ENCODE data around the gene TSPO2. TPM values are rescaled to one million over a fixed set of nuclear protein-coding genes. Genes with fewer than 3 reads are reported as not detected.
A peak's percentile ranks its signal among the peaks of the same experiment; 100 is the strongest.

Gene TSPO2
- total RNA-seq, 2 donors from 2014 or later = not detected

GRCh38 chr6:41040940-41041536 is 1.2 kb upstream of the TSPO2 start:
- no peak for TF ChIP-seq CTCF (IDR thresholded peaks at IDR 0.05)
- Histone ChIP-seq H3K9ac (ENCODE audit: low read depth in 2 of 2, low read length in 2 of 2) (no peak overlapping the region), H3K36me3 (no peaks in the 10 kb centered on the region), H3K27me3 (no peaks in the 10 kb centered on the region), H3K27ac (peak overlapping the region; percentile 77), H3K4me1 (peaks cover 4% of the 10 kb centered on the region), H3K9me3 (no peaks in the 10 kb centered on the region), H3K4me3 (no peak overlapping the region)
- peak; percentile 40 for DNase-seq
- intact Hi-C loops (cut with DNase I) = no loop called here

GRCh38 chr6:41043151-41043550 is 884 bp downstream of the TSPO2 start:
- no peaks in the 10 kb centered on the region for H3K27me3 ChIP-seq
- no peak for TF ChIP-seq CTCF (IDR thresholded peaks at IDR 0.05)

GRCh38 chr6:41045664-41046063 is 3.4 kb downstream of the TSPO2 start:
- intact Hi-C loops (cut with DNase I) = no loop called here
- Histone ChIP-seq H3K27ac (no peak overlapping the region), H3K9me3 (no peaks in the 10 kb centered on the region), H3K36me3 (no peaks in the 10 kb centered on the region), H3K4me1 (no peaks in the 10 kb centered on the region), H3K27me3 (no peaks in the 10 kb centered on the region), H3K9ac (ENCODE audit: low read depth in 2 of 2, low read length in 2 of 2) (no peak overlapping the region), H3K4me3 (no peak overlapping the region)
- DNase-seq = no peak
- TF ChIP-seq CTCF (IDR thresholded peaks at IDR 0.05) = no peak

More at GRCh38 chr6:41043151-41043550, 884 bp downstream of the TSPO2 start:
- Histone ChIP-seq H3K4me3 (no peak overlapping the region), H3K27ac (no peak overlapping the region), H3K9me3 (no peaks in the 10 kb centered on the region), H3K36me3 (no peaks in the 10 kb centered on the region), H3K9ac (ENCODE audit: low read depth in 2 of 2, low read length in 2 of 2) (no peak overlapping the region), H3K4me1 (peaks cover 4% of the 10 kb centered on the region)
- intact Hi-C loops (cut with DNase I) = no loop called here
- DNase-seq = no peak

- Histone ChIP-seq H3K4me1 (no peaks in the 10 kb centered on the region), H3K9ac (ENCODE audit: low read depth in 2 of 2, low read length in 2 of 2) (no peak overlapping the region), H3K27me3 (no peaks in the 10 kb centered on the region), H3K4me3 (no peak overlapping the region), H3K27ac (no peak overlapping the region), H3K36me3 (no peaks in the 10 kb centered on the region), H3K9me3 (no peaks in the 10 kb centered on the region)
- no peak for TF ChIP-seq CTCF (IDR thresholded peaks at IDR 0.05)
- DNase-seq = no peak
- intact Hi-C loops (cut with DNase I) = no loop called here
Measured at GRCh38 chr6:41046084-41046483, 3.8 kb downstream of the TSPO2 start.

GRCh38 chr6:41047306-41047705 is 5.0 kb downstream of the TSPO2 start:
- H3K27me3 ChIP-seq = no peaks in the 10 kb centered on the region
- no peaks in the 10 kb centered on the region for H3K9me3 ChIP-seq
- H3K9ac ChIP-seq (ENCODE audit: low read depth in 2 of 2, low read length in 2 of 2) = no peak overlapping the region
- H3K36me3 ChIP-seq = no peaks in the 10 kb centered on the region
- TF ChIP-seq CTCF (IDR thresholded peaks at IDR 0.05) = no peak
- no peaks in the 10 kb centered on the region for H3K4me1 ChIP-seq
- intact Hi-C loops (cut with DNase I) = no loop called here
- H3K27ac ChIP-seq = no peak overlapping the region
- DNase-seq = no peak
- H3K4me3 ChIP-seq = no peak overlapping the region

Data from colonic mucosa (tissue), 4 donors.